Endodermal cell (in vitro differentiated cells): ENCODE data around the gene NPAS3. TPM values are rescaled to one million over a fixed set of nuclear protein-coding genes. Genes with fewer than 3 reads are reported as not detected.

Experiments used
- DNase-seq: peaks from one replicate; pipeline ENCODE4 v3.0.0-alpha.2; 2017
- H3K27ac ChIP-seq: 2 replicates; pipeline ENCODE4 v1.5.1; 2013; ENCODE audit warnings: mild to moderate bottlenecking, low read depth, low read length, moderate library complexity
- H3K27me3 ChIP-seq: 2 replicates; pipeline ENCODE4 v1.6.1; 2013; ENCODE audit warnings: mild to moderate bottlenecking, low read length, moderate library complexity; ENCODE audit not compliant: insufficient read depth, control insufficient read depth, poor library complexity, severe bottlenecking
- H3K36me3 ChIP-seq: 2 replicates; pipeline ENCODE4 v1.7.0; 2013; ENCODE audit warnings: mild to moderate bottlenecking, low read length, moderate library complexity; ENCODE audit not compliant: control insufficient read depth, insufficient read depth
- H3K4me1 ChIP-seq: one replicate; pipeline ENCODE4 v1.7.0; 2013; ENCODE audit warnings: low read length; ENCODE audit not compliant: control insufficient read depth, insufficient read depth
- H3K4me3 ChIP-seq: 2 replicates; pipeline ENCODE4 v1.5.1; 2013; ENCODE audit warnings: mild to moderate bottlenecking, low read length, moderate library complexity
- H3K9ac ChIP-seq: 2 replicates; pipeline ENCODE4 v1.6.1; 2013; ENCODE audit warnings: mild to moderate bottlenecking, low read length, moderate library complexity; ENCODE audit not compliant: poor library complexity, severe bottlenecking; ENCODE audit errors: extremely low read depth
- H3K9me3 ChIP-seq: 2 replicates; pipeline ENCODE4 v1.6.1; 2013; ENCODE audit warnings: mild to moderate bottlenecking, low read length, moderate library complexity; ENCODE audit not compliant: control insufficient read depth
- H3K27ac Mint-ChIP-seq: 2 replicates; pipeline ENCODE4 v1.8.0; 2020; ENCODE audit warnings: mixed read lengths
- H3K27me3 Mint-ChIP-seq: 2 replicates; pipeline ENCODE4 v1.8.0; 2021; ENCODE audit warnings: mild to moderate bottlenecking, mixed read lengths; ENCODE audit not compliant: insufficient read depth
- H3K36me3 Mint-ChIP-seq: 2 replicates; pipeline ENCODE4 v1.8.0; 2020; ENCODE audit warnings: low read depth, mixed read lengths
- H3K4me1 Mint-ChIP-seq: 2 replicates; pipeline ENCODE4 v1.8.0; 2020; ENCODE audit warnings: mixed read lengths
- H3K4me3 Mint-ChIP-seq: 2 replicates; pipeline ENCODE4 v1.8.0; 2020; ENCODE audit warnings: mild to moderate bottlenecking, moderate library complexity, mixed read lengths
- H3K9me3 Mint-ChIP-seq: 2 replicates; pipeline ENCODE4 v1.8.0; 2020; ENCODE audit warnings: mild to moderate bottlenecking, mixed read lengths
- CTCF ChIP-seq: fragments of 200-600 bp; sonication (generic); conservative IDR thresholded peaks from 2 replicates; pipeline ENCODE4 v1.5.0; 2021; ENCODE audit warnings: antibody characterized with exemption, mild to moderate bottlenecking
- WGBS, 2 experiments: methylation state at CpG; one replicate each; pipeline versions ENCODE4 v1.1.5 to v1.1.7; 2013; ENCODE audit warnings: missing lambda C conversion rate in 2 of 2, mixed read lengths in 1 of 2; ENCODE audit not compliant: insufficient coverage in 1 of 2, insufficient read length in 1 of 2; 5-methylcytosine and 5-hydroxymethylcytosine counted together
- total RNA-seq, 2 donors: library from RNA; stranded (reverse); fragmentation: NEBNext Ultra II Directional in 1 of 2; extraction: Animal tissue kit (Norgen Biotek cat#: 25700) in 1 of 2; gene quantifications; 2 replicates in 1 of 2; 3 replicates in 1 of 2; pipeline ENCODE4 v1.2.1, GENCODE V29; 2021

The NPAS3 gene
- total RNA-seq, 2 donors from 2014 or later: 1.4 to 1.6 TPM

GRCh38 chr14:33693237-33693636 is 754.6 kb downstream of the NPAS3 start:
- no peak overlapping the region for H3K9ac ChIP-seq
- DNase-seq: no peak
- no peaks in the 10 kb centered on the region for H3K27me3 Mint-ChIP-seq
- no peaks in the 10 kb centered on the region for H3K9me3 Mint-ChIP-seq
- H3K4me3 ChIP-seq: no peak overlapping the region
- no peak overlapping the region for H3K27ac ChIP-seq
- H3K4me3 Mint-ChIP-seq: no peak overlapping the region
- H3K4me1 Mint-ChIP-seq: no peaks in the 10 kb centered on the region
- no peaks in the 10 kb centered on the region for H3K27me3 ChIP-seq
- no peaks in the 10 kb centered on the region for H3K36me3 Mint-ChIP-seq
- H3K27ac Mint-ChIP-seq: no peak overlapping the region
- H3K9me3 ChIP-seq: no peaks in the 10 kb centered on the region
- TF ChIP-seq CTCF: no peak
- H3K36me3 ChIP-seq: no peaks in the 10 kb centered on the region
- 94 to 100% methylated on average over 4 of the region's 4 CpGs for WGBS, 2 experiments
- no peaks in the 10 kb centered on the region for H3K4me1 ChIP-seq

- H3K4me1 Mint-ChIP-seq: no peaks in the 10 kb centered on the region
- no peaks in the 10 kb centered on the region for H3K36me3 ChIP-seq
Observed at GRCh38 chr14:33696165-33696564, 757.5 kb downstream of the NPAS3 start.

GRCh38 chr14:33699300-33699983 is 760.8 kb downstream of the NPAS3 start:
- Mint-ChIP-seq H3K27me3 (no peaks in the 10 kb centered on the region), H3K4me3 (no peak overlapping the region), H3K36me3 (no peaks in the 10 kb centered on the region), H3K27ac (no peak overlapping the region), H3K9me3 (no peaks in the 10 kb centered on the region), H3K4me1 (no peaks in the 10 kb centered on the region)
- H3K9me3 ChIP-seq: no peaks in the 10 kb centered on the region
- H3K27ac ChIP-seq: no peak overlapping the region
- WGBS, 2 experiments: 89 to 94% methylated on average over 9 to 12 of the region's 12 CpGs
- H3K4me1 ChIP-seq: no peaks in the 10 kb centered on the region
- no peak overlapping the region for H3K9ac ChIP-seq
- DNase-seq: no peak
- no peak for TF ChIP-seq CTCF
- H3K27me3 ChIP-seq: no peaks in the 10 kb centered on the region
- H3K36me3 ChIP-seq: no peaks in the 10 kb centered on the region
- no peak overlapping the region for H3K4me3 ChIP-seq

More at GRCh38 chr14:33696165-33696564, 757.5 kb downstream of the NPAS3 start:
- 96 to 97% methylated on average over 6 to 9 of the region's 9 CpGs for WGBS, 2 experiments
- Mint-ChIP-seq H3K27ac (no peak overlapping the region), H3K4me3 (no peak overlapping the region), H3K9me3 (no peaks in the 10 kb centered on the region), H3K36me3 (no peaks in the 10 kb centered on the region), H3K27me3 (no peaks in the 10 kb centered on the region)
- Histone ChIP-seq H3K27ac (no peak overlapping the region), H3K9ac (no peak overlapping the region), H3K27me3 (no peaks in the 10 kb centered on the region), H3K9me3 (no peaks in the 10 kb centered on the region), H3K4me1 (no peaks in the 10 kb centered on the region), H3K4me3 (no peak overlapping the region)
- TF ChIP-seq CTCF: no peak
- DNase-seq: no peak
